RPMI8226 (cell line): Measurements from ENCODE around the gene FKBP5.
A peak's percentile ranks its signal among the peaks of the same experiment; 100 is the strongest.
"Not testable (repeated sequence)": the region's sequence is repeated elsewhere in the genome, so short reads cannot be mapped to it uniquely, and the experiment has no call there.

Experiments
- DNase-seq: peaks from one replicate; pipeline ENCODE4 v3.0.0-alpha.2; 2015

The FKBP5 gene

DNA sequence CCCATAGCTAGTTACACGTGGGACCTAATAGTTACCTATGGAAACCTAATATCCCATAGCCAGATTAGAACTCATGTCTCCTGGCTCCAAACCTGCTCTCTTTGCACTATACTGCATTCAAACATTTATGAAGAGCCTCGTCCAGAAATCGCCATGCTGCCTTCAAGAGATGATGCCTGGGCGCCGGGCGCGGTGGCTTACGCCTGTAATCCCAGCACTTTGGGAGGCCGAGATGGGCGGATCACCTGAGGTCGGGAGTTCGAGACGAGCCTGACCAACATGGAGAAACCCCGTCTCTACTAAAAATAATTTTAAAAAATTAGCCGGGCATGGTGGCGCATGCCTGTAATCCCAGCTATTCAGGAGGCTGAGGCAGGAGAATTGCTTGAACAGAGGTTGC lies 1.3 kb upstream of the FKBP5 start:
- DNase-seq = not testable (repeated sequence)

- peak; percentile 83 for DNase-seq
These were observed 784 bp downstream of the FKBP5 start for GRCh38 chr6:35687658-35688604.

- DNase-seq = peak; percentile 30
These were observed 1.7 kb downstream of the FKBP5 start for GRCh38 chr6:35686873-35687555.

DNA sequence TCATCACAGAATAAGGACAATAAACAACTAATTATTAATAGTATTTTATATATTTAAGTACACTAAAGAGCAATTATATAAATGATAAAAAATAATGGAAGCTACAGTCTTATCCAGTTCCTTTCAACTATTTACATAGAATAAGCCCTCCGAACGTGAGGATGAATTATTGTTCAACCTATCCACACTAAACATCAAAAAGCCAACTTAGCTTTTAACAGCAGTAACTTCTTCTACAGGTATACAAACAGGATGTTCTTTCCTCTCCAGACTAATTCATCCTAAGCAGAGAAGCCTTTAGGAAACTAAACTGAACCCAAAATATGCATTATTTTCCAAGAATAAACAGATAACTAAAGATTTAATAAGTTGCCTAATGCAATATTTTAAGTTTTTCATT lies 2.3 kb downstream of the FKBP5 start:
- no peak for DNase-seq

DNA sequence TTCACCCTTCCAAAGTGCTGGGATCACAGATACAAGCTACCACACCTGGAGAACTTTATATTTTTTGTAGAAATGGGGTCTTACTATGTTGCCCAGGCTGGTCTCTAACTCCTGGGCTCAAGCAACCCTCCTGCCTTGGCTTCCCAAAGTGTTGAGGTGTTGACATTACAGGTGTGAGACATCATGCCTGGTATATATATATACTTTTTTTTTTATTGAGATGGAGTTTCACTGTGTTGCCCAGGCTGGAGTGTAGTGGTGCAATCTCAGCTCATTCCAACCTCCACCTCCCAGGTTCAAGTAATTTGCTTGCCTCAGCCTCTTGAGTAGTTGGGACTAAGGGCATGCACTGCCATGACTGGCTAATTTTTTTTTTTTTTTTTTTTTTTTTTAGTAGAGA lies 5.4 kb downstream of the FKBP5 start:
- DNase-seq = no peak

DNA sequence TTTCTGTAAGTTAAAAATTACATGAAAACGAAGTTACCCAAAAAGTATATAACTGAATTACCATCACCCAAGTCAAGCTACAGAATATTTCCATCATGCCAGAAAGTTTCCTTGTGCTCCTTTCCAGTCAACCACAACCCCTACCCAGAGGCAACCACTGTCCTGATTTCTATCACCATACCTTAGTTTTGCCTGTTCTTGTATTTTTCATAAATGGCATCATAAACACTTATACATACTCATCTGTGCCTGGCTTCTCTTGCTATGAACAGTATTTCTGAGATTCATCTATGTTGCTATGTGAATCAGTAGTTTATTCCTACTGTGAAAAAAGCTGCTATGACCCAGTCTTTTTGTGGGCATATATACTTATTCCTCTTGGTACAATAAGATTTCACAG lies 7.4 kb downstream of the FKBP5 start:
- DNase-seq = no peak

- DNase-seq = no peak
These were observed 9.3 kb downstream of the FKBP5 start for GRCh38 chr6:35679399-35679798.

GRCh38 chr6:35678814-35679213 lies 9.9 kb downstream of the FKBP5 start:
- DNase-seq = no peak

DNA sequence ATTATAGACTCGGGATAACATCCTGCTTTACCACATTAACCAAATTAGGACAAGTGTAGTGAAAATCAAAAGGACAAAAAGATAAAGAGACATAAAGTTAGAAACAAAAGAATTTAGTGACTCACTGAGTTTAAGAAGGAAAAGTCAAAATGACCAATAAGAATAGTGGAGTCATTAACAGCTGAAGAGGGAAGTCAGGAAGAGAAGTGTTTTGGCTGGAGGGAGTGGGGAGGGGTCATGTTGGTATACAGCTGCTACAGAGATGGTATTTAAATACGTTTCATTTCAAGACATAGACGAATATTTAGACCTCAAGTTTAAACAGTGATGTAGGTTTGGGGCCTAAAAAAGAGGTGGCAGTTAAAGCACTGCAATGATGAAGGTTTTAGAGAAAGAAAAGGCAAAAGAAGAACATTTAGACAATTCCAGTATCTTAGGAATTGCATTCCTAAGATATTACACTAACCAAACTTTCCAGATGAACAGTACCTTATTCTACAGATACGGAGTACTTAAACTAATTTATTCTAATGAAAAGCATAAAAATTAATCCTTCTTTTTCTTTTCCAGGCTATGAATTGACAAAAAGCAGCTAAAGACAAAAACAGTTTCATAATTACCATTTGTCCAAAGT lies 10.6 kb downstream of the FKBP5 start:
- no peak for DNase-seq

GRCh38 chr6:35677456-35677855 lies 11.3 kb downstream of the FKBP5 start:
- no peak for DNase-seq

DNA sequence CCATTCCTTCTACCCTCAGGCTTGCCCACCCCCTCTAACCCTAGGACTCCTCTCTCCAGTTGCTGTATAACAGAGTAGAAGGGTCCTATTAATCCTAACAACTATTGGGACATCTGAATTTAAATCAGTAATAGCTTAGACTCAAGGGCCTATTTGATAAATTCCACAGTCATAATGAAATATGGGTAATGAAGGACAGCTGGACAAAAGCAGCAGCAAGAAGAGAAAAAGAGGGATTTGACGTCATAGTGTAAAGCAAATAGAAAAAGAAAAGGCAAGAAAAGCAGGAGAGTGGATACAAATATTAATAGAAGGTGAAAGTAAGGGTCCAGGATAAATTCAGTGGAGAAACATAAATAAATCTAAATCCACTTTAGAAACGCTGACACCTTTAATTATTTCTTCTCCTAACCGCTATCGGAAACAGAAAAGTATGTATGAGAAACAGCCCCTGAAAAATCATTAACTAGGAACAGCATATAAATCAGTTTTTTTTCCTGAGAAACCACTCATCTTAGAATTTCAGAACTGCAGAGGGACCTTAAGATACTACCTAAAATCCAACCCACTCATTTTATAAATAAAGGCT lies 12.8 kb downstream of the FKBP5 start:
- no peak for DNase-seq

GRCh38 chr6:35674594-35674993 lies 14.1 kb downstream of the FKBP5 start:
- DNase-seq = no peak

DNA sequence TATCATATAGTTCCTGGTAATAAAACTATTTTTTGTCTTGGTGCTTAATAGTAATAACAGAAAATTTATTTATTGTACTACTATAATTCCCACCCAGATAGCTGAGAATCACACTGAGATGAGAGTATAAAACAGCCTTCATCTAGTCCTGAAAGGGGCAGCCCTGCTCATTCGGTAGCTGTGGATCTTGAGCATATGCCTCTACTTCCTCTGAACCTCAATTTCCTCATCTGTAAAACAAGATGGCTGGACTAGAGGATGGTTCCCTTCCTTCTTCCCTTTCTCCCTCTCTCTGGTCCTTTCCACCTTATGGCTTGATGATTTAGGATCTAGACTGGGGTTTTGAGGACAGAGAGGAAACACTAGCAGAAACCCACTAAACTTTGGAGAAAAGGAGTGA lies 15.0 kb downstream of the FKBP5 start:
- DNase-seq = no peak

DNA sequence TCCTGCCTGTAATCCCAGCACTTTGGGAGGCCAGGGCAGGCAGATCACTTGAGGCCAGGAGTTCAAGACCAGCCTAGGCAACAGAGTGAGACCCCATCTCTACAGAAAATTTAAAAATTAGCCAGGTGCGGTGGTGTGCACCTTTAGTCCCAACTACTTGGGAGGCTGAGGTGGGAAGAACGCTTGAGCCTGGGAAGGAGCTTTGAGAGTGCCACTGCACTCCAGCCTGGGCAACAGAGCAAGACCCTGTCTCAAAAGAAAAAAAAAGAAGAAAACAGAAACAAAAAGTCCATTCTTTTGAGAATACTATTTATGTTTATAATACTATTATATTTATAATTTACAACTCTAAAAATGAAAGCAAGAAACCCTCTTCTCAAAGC lies 15.4 kb downstream of the FKBP5 start:
- DNase-seq = not testable (repeated sequence)

DNA sequence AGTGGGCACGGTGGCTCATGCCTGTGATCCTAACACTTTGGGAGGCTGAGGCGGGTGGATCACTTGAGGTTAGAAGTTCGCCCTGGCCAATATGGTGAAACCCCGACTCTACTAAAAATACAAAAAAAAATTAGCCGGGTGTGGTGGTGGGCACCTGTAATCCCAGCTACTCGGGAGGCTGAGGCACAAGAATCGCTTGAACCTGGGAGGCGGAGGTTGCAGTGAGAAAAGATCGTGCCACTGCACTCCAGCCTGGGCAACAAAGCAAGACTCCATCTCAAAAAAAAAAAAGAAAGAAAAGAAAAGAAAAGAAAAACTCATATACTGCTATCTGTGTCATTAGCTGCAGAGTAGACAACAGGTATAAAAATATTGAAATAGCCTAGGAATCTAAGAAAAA lies 18.3 kb downstream of the FKBP5 start:
- not testable (repeated sequence) for DNase-seq

DNA sequence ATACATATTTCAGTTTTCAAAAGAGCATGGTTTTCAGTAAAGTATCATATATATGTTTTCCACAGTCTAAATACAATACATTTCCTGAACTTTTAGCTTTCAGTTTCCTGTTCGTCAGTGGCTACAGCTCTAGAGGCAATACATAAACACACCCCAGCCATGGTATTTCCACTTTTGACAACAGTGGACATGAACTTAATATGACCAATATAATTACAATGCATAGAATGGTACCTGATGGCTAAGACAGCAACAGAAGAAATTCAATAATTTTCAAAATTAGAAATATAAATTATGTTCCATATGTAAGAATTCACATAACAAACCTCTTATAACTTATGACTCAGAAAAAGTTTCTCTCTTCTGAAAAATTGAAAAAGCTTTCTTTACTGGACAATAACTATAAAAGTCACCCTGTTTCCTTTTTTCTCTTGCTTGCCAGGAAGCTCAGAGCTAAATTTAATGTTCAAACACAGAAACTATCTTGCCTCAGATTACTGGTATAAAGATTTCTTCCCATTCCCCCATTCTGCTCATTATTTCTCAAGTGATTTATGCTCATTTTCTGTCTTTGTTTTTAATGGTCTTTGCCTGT lies 19.2 kb downstream of the FKBP5 start:
- DNase-seq = no peak

- DNase-seq = no peak
These were observed 19.8 kb downstream of the FKBP5 start for GRCh38 chr6:35668744-35669450.

GRCh38 chr6:35668096-35668495 lies 20.6 kb downstream of the FKBP5 start:
- no peak for DNase-seq

DNA sequence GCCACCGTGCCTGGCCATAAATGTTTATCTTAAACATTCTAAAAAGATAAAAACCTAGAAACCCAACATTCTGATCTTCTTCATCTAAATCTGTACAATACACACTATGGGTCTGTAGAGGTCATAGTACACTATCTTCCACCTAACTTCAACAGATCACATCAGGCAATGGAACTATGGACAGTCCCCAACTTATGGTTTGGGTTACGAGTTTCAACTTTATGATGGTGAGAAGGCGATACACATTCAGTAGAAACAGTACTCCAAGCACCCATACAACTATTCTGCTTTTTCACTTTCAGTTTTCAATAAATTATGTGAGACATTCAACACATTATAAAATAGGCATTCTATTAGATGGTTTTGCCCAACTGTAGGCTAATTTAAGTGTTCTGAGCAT lies 23.1 kb downstream of the FKBP5 start:
- DNase-seq = no peak

- no peak for DNase-seq
These were observed 23.8 kb downstream of the FKBP5 start for GRCh38 chr6:35664945-35665344.

DNA sequence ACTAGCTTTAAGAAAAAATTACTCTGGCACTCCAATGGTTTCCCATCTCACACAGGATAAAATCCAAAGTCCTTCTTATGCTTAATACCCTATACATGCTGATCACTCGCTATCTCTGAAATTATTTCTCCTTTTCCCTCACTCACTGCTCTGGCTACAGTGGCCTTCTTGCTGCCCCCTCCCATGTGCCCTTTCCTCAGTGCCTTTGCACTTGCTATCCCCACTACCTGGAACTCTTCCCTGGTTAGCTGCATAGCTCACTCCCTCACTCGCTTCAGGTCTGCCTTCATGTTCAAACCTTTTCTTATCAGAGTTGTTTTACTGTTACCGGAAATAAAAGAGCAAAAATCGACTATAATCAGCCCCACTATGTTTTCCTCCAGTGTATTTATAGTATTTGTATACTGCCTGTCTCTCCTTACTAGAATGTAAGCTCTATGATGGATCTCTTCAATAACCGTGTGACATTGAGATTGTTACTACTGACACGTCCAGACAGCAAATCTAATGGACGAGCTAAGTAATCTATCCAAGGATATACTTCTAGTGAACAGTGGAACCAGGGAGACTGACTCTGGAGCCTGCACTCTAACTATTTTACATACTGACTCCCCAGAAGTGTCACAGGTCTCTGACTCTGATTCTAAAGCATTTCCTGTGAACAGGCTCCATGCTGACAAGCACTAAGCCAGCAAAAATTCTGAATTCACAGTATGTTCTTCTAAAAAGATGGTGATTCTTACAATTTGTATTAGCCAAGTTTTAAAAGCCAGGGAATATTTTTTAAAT lies 25.1 kb downstream of the FKBP5 start:
- no peak for DNase-seq

DNA sequence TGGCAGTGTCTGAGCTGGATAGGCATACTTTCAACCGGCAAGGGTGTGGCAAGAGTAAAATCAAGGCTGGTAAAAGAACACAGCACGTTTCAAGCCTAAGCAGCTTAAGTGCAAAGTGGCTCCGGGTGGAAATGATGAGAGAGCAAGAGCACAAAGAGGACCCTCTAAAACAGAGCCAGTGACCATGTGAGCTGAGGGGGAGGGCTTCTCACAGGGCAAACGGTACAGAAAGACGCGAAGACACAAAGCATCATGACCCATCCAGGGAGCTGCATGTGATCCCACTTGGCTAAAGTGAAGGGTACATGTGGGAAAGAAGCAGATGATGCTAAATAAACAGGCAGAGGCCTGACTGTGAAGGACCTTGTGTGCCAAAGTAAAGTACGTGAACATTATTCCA lies 25.7 kb downstream of the FKBP5 start:
- no peak for DNase-seq
